Cerebellar cortex (tissue), 1 donor: ENCODE data around the gene SEL1L3.
A peak's percentile ranks its signal among the peaks of the same experiment; 100 is the strongest.
"Not testable (repeated sequence)": the region's sequence is repeated elsewhere in the genome, so short reads cannot be mapped to it uniquely, and the experiment has no call there.

Experiments
- DNase-seq: peaks from one replicate; pipeline ENCODE4 v3.0.0-alpha.2; 2015; ENCODE audit warnings: low spot score

SEL1L3 gene

GRCh38 chr4:25862411-25863346, at the start of gene SEL1L3:
Gene SEL1L3 (minus strand): TSS chr4:25862988. CDS start chr4:25862836, 152 bp downstream.
- peak; percentile 40 for DNase-seq

GRCh38 chr4:25911356-25911755, 48.6 kb upstream of the SEL1L3 start:
- DNase-seq = peak; percentile 62

- no peak for DNase-seq
Observed at GRCh38 chr4:25908491-25908901, 45.7 kb upstream of the SEL1L3 start.

GRCh38 chr4:25906113-25906512, 43.3 kb upstream of the SEL1L3 start:
- DNase-seq = not testable (repeated sequence)

GRCh38 chr4:25905371-25905770, 42.6 kb upstream of the SEL1L3 start:
- no peak for DNase-seq

- no peak for DNase-seq
Observed at GRCh38 chr4:25904748-25905082, 41.9 kb upstream of the SEL1L3 start.

- DNase-seq = peak; percentile 13
Observed at GRCh38 chr4:25903900-25904747, 41.3 kb upstream of the SEL1L3 start.

GRCh38 chr4:25901030-25901430, 38.2 kb upstream of the SEL1L3 start:
- peak; percentile 79 for DNase-seq

- no peak for DNase-seq
Observed at GRCh38 chr4:25900310-25900709, 37.5 kb upstream of the SEL1L3 start.

- no peak for DNase-seq
Observed at GRCh38 chr4:25896776-25897539, 34.2 kb upstream of the SEL1L3 start.

- DNase-seq = no peak
Observed at GRCh38 chr4:25892796-25893195, 30.0 kb upstream of the SEL1L3 start.

- no peak for DNase-seq
Observed at GRCh38 chr4:25890571-25891485, 28.0 kb upstream of the SEL1L3 start.

GRCh38 chr4:25889589-25890503, 27.1 kb upstream of the SEL1L3 start:
- DNase-seq = no peak

GRCh38 chr4:25888781-25889180, 26.0 kb upstream of the SEL1L3 start:
- no peak for DNase-seq

GRCh38 chr4:25884031-25884782, 21.4 kb upstream of the SEL1L3 start:
- DNase-seq = no peak

GRCh38 chr4:25883565-25883964, 20.8 kb upstream of the SEL1L3 start:
- no peak for DNase-seq

GRCh38 chr4:25882226-25882625, 19.4 kb upstream of the SEL1L3 start:
- peak; percentile 50 for DNase-seq

GRCh38 chr4:25881193-25881592, 18.4 kb upstream of the SEL1L3 start:
- no peak for DNase-seq

GRCh38 chr4:25879991-25880651, 17.3 kb upstream of the SEL1L3 start:
- DNase-seq = no peak
